H9 (cell line): Measurements from ENCODE around the gene SDE2. TPM values are rescaled to one million over a fixed set of nuclear protein-coding genes. Genes with fewer than 3 reads are reported as not detected.

Experiments used
- DNase-seq: peaks from one replicate; pipeline ENCODE4 v3.0.0-alpha.2; 2017
- H2AFZ ChIP-seq: one replicate; pipeline ENCODE4 v1.6.1; 2013; ENCODE audit warnings: mild to moderate bottlenecking, low read length, control low read depth, moderate library complexity
- H2AK5ac ChIP-seq: 2 replicates; pipeline ENCODE4 v1.6.1; 2013; ENCODE audit warnings: low read length, control low read depth, mixed read lengths; ENCODE audit not compliant: insufficient read length
- H2BK120ac ChIP-seq: one replicate; pipeline ENCODE4 v1.6.1; 2013; ENCODE audit warnings: low read depth, mild to moderate bottlenecking, low read length, control low read depth, inconsistent platforms; ENCODE audit not compliant: poor library complexity, severe bottlenecking
- H2BK12ac ChIP-seq: 2 replicates; pipeline ENCODE4 v1.6.1; 2013; ENCODE audit warnings: low read length, control low read depth, mixed read lengths, low read depth; ENCODE audit not compliant: insufficient read length
- H2BK15ac ChIP-seq: 2 replicates; pipeline ENCODE4 v1.6.1; 2013; ENCODE audit warnings: low read depth, low read length, control low read depth
- H2BK20ac ChIP-seq: one replicate; pipeline ENCODE4 v1.6.1; 2013; ENCODE audit warnings: low read depth, mild to moderate bottlenecking, low read length, control low read depth, inconsistent platforms; ENCODE audit not compliant: poor library complexity, severe bottlenecking
- H2BK5ac ChIP-seq: 2 replicates; pipeline ENCODE4 v1.6.1; 2013; ENCODE audit warnings: low read length, control low read depth, mixed read lengths; ENCODE audit not compliant: insufficient read length
- H3K14ac ChIP-seq: 2 replicates; pipeline ENCODE4 v1.6.1; 2013; ENCODE audit warnings: low read length, control low read depth; ENCODE audit not compliant: insufficient read depth
- H3K18ac ChIP-seq: 2 replicates; pipeline ENCODE4 v1.6.1; 2013; ENCODE audit warnings: low read depth, mild to moderate bottlenecking, mixed read lengths, low read length, control low read depth; ENCODE audit not compliant: insufficient read length
- H3K23ac ChIP-seq: 2 replicates; pipeline ENCODE4 v1.6.1; 2013; ENCODE audit warnings: low read length, control low read depth, mixed read lengths, low read depth; ENCODE audit not compliant: insufficient read length
- H3K23me2 ChIP-seq: 2 replicates; pipeline ENCODE4 v1.6.1; 2013; ENCODE audit warnings: low read depth, mild to moderate bottlenecking, mixed read lengths, low read length, control low read depth; ENCODE audit not compliant: insufficient read length, poor library complexity, severe bottlenecking
- H3K27ac ChIP-seq: 2 replicates; pipeline ENCODE4 v1.5.1; 2013; ENCODE audit warnings: low read length, control low read depth, mixed read lengths, low read depth; ENCODE audit not compliant: insufficient read length
- H3K27me3 ChIP-seq: 2 replicates; pipeline ENCODE4 v1.6.1; 2013; ENCODE audit warnings: low read length, control low read depth, inconsistent platforms; ENCODE audit not compliant: insufficient read depth
- H3K4ac ChIP-seq: 2 replicates; pipeline ENCODE4 v1.6.1; 2013; ENCODE audit warnings: low read depth, mild to moderate bottlenecking, control low read depth, inconsistent platforms, low read length, moderate library complexity
- H3K4me1 ChIP-seq: 2 replicates; pipeline ENCODE4 v1.6.1; 2013; ENCODE audit warnings: low read length, control low read depth, inconsistent platforms; ENCODE audit not compliant: insufficient read depth
- H3K4me2 ChIP-seq: 2 replicates; pipeline ENCODE4 v1.6.1; 2013; ENCODE audit warnings: low read length, control low read depth, mixed read lengths; ENCODE audit not compliant: insufficient read length, insufficient read depth
- H3K56ac ChIP-seq: 2 replicates; pipeline ENCODE4 v1.6.1; 2013; ENCODE audit warnings: low read depth, mild to moderate bottlenecking, mixed read lengths, low read length, control low read depth; ENCODE audit not compliant: insufficient read length
- H3K79me1 ChIP-seq: 2 replicates; pipeline ENCODE4 v1.6.1; 2013; ENCODE audit warnings: low read depth, mild to moderate bottlenecking, moderate library complexity, low read length, control low read depth, inconsistent platforms; ENCODE audit not compliant: insufficient read depth, poor library complexity, severe bottlenecking
- H3K79me2 ChIP-seq: 2 replicates; pipeline ENCODE4 v1.6.1; 2013; ENCODE audit warnings: low read length, control low read depth, inconsistent platforms; ENCODE audit not compliant: insufficient read depth
- H3K9ac ChIP-seq: 2 replicates; pipeline ENCODE4 v1.6.1; 2013; ENCODE audit warnings: low read length, control low read depth, mixed read lengths; ENCODE audit not compliant: insufficient read length; ENCODE audit errors: extremely low read depth
- H3K9me3 ChIP-seq: one replicate; pipeline ENCODE4 v1.6.1; 2013; ENCODE audit warnings: low read depth, low read length, inconsistent platforms; ENCODE audit not compliant: control insufficient read depth
- H3T11ph ChIP-seq: one replicate; pipeline ENCODE4 v1.6.1; 2013; ENCODE audit warnings: mild to moderate bottlenecking, low read length, control low read depth, inconsistent platforms
- H4K20me1 ChIP-seq: one replicate; pipeline ENCODE4 v1.6.1; 2013; ENCODE audit not compliant: control insufficient read depth, insufficient read length, insufficient read depth
- H4K5ac ChIP-seq: 2 replicates; pipeline ENCODE4 v1.6.1; 2013; ENCODE audit warnings: low read depth, mild to moderate bottlenecking, mixed read lengths, low read length, control low read depth; ENCODE audit not compliant: insufficient read length
- H4K8ac ChIP-seq: replicated peaks from 2 replicates; pipeline ENCODE4 v1.6.1; 2013; ENCODE audit warnings: low read length, control low read depth, mixed read lengths, low read depth; ENCODE audit not compliant: insufficient read length
- H4K91ac ChIP-seq: 2 replicates; pipeline ENCODE4 v1.6.1; 2013; ENCODE audit warnings: low read depth, mild to moderate bottlenecking, moderate library complexity, mixed read lengths, low read length, control low read depth; ENCODE audit not compliant: insufficient read length
- H3K27ac Mint-ChIP-seq, 3 experiments: 2 replicates in 2 of 3; 3 replicates in 1 of 3; pipeline ENCODE4 v1.8.0; 2020 to 2021; ENCODE audit warnings: mixed read lengths in 3 of 3, mild to moderate bottlenecking in 1 of 3, moderate library complexity in 1 of 3
- H3K27me3 Mint-ChIP-seq: 2 replicates; pipeline ENCODE4 v1.8.0; 2021; ENCODE audit warnings: low read depth, mild to moderate bottlenecking, moderate library complexity, mixed read lengths
- H3K36me3 Mint-ChIP-seq, 3 experiments: 2 replicates in 2 of 3; 3 replicates in 1 of 3; pipeline ENCODE4 v1.8.0; 2020 to 2021; ENCODE audit warnings: low read depth in 3 of 3, mixed read lengths in 3 of 3; ENCODE audit not compliant: insufficient read depth in 1 of 3
- H3K4me1 Mint-ChIP-seq, 2 experiments: 2 replicates each; pipeline ENCODE4 v1.8.0; 2020; ENCODE audit warnings: mixed read lengths in 2 of 2
- H3K4me3 Mint-ChIP-seq, 2 experiments: 2 replicates in 1 of 2; 3 replicates in 1 of 2; pipeline ENCODE4 v1.8.0; 2020 to 2021; ENCODE audit warnings: mild to moderate bottlenecking in 2 of 2, mixed read lengths in 2 of 2, moderate library complexity in 1 of 2
- H3K9me3 Mint-ChIP-seq, 2 experiments: 2 replicates in 1 of 2; 3 replicates in 1 of 2; pipeline ENCODE4 v1.8.0; 2020; ENCODE audit warnings: mild to moderate bottlenecking in 2 of 2, mixed read lengths in 2 of 2, moderate library complexity in 1 of 2
- CTCF ChIP-seq: fragments of 200-600 bp; sonication (generic); conservative IDR thresholded peaks from 3 replicates; pipeline ENCODE4 v1.8.0; 2021; ENCODE audit warnings: antibody characterized with exemption, mild to moderate bottlenecking
- WGBS: extraction: QIAGEN DNeasy Blood & Tissue Kit; methylation state at CpG from one replicate; pipeline ENCODE4 v1.1.7; 2013; ENCODE audit warnings: missing lambda C conversion rate, low lambda C conversion rate, mixed read lengths; ENCODE audit not compliant: insufficient read length; ENCODE audit errors: extremely low coverage; 5-methylcytosine and 5-hydroxymethylcytosine counted together
- total RNA-seq: library from RNA; stranded (reverse); gene quantifications from 2 replicates; pipeline ENCODE4 v1.2.1, GENCODE V29; 2021

The SDE2 gene
- total RNA-seq, 1 experiment from 2014 or later, result 20.5 TPM

- DNase-seq, result no peak
- H2BK20ac ChIP-seq, result no peak overlapping the region
- Mint-ChIP-seq H3K4me1 (peaks cover 2 to 3% of the 10 kb centered on the region in 2 experiments; a peak in 1 of 4 replicates), H3K9me3 (no peaks in the 10 kb centered on the region), H3K4me3 (no peak overlapping the region), H3K36me3 (no peaks in the 10 kb centered on the region), H3K27me3 (peaks cover 3% of the 10 kb centered on the region; the same call in 1 of the 2 replicates), H3K27ac (no peak overlapping the region)
- H3K4me2 ChIP-seq, result no peak overlapping the region
- H2BK12ac ChIP-seq, result no peak overlapping the region
- no peak overlapping the region for H4K5ac ChIP-seq
- no CpG with 5 or more reads among the region's 1 CpG for WGBS
- H3K4ac ChIP-seq, result no peak overlapping the region
- no peak overlapping the region for H2BK120ac ChIP-seq
- no peak overlapping the region for H2AFZ ChIP-seq
- no peak overlapping the region for H3K14ac ChIP-seq
- no peaks in the 10 kb centered on the region for H3K27me3 ChIP-seq
- no peaks in the 10 kb centered on the region for H3K23me2 ChIP-seq
- H2BK15ac ChIP-seq, result no peak overlapping the region
- no peak overlapping the region for H4K8ac ChIP-seq
- no peak overlapping the region for H3K27ac ChIP-seq
- H3K56ac ChIP-seq, result no peak overlapping the region
- no peaks in the 10 kb centered on the region for H3K79me2 ChIP-seq
- no peak overlapping the region for H3K18ac ChIP-seq
- no peak overlapping the region for H2AK5ac ChIP-seq
- H3K4me1 ChIP-seq, result no peaks in the 10 kb centered on the region
- no peak overlapping the region for H3T11ph ChIP-seq
- no peak for TF ChIP-seq CTCF
- no peak overlapping the region for H3K9ac ChIP-seq
- no peak overlapping the region for H3K23ac ChIP-seq
- no peaks in the 10 kb centered on the region for H3K9me3 ChIP-seq
- no peaks in the 10 kb centered on the region for H3K79me1 ChIP-seq
- H2BK5ac ChIP-seq, result no peak overlapping the region
- no peaks in the 10 kb centered on the region for H4K20me1 ChIP-seq
- no peak overlapping the region for H4K91ac ChIP-seq
Measured at GRCh38 chr1:226038661-226039060, 39.5 kb upstream of the SDE2 start.
